ENCODE results near the gene CCDC59.

CCDC59 gene

DNA sequence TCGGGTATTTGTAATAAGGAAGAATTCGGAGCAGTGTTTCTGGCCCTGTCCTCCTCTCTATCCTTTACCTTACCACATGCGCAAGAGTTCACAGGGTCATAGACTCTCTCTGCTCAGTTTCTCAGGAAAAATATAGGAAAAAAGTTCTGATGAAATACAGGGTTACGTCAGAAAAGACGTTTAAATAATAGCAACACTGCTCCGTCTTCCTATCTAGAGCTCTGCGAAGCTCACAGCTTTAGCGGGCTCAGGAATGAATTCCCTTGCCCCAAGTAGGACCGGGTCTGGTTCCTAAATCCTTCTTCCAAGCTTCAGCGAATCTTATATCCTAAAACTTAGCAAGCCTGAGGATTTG lies 365 bp downstream of the CCDC59 start:
- DNase-seq (ENCODE audit: low read depth), result no peak
- TF ChIP-seq, protein P1, sequence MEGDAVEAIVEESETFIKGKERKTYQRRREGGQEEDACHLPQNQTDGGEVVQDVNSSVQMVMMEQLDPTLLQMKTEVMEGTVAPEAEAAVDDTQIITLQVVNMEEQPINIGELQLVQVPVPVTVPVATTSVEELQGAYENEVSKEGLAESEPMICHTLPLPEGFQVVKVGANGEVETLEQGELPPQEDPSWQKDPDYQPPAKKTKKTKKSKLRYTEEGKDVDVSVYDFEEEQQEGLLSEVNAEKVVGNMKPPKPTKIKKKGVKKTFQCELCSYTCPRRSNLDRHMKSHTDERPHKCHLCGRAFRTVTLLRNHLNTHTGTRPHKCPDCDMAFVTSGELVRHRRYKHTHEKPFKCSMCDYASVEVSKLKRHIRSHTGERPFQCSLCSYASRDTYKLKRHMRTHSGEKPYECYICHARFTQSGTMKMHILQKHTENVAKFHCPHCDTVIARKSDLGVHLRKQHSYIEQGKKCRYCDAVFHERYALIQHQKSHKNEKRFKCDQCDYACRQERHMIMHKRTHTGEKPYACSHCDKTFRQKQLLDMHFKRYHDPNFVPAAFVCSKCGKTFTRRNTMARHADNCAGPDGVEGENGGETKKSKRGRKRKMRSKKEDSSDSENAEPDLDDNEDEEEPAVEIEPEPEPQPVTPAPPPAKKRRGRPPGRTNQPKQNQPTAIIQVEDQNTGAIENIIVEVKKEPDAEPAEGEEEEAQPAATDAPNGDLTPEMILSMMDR (IDR thresholded peaks at IDR 0.05; ENCODE audit: low read length, missing control alignments), result no peak
- H3K4me3 ChIP-seq (replicated peaks; ENCODE audit: low read depth, low read length), result peak overlapping the region; percentile 69

DNA sequence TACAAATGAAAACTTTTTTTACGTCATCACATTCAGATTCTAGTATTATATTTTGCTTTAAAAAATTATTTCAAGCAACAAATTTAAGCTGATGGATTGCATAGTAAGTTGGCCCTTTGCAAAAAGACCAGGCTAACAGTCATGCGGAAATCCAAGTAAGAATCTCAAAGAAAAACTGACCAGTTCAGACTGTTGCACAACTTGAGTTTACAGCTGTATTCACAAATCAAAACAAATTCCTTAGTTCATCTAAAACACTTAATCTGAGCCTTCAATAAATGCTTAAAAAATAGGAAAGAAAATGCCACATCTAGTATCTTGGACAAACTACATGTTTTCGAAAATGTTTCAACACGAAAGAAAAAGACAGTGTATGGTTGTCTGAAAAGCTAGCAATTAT lies 847 bp downstream of the CCDC59 start:
- DNase-seq (ENCODE audit: low read depth), result peak; percentile 6
- peak overlapping the region; percentile 69 for H3K4me3 ChIP-seq (replicated peaks; ENCODE audit: low read depth, low read length)
- TF ChIP-seq, protein P1 (IDR thresholded peaks at IDR 0.05; ENCODE audit: low read length, missing control alignments), result no peak

DNA sequence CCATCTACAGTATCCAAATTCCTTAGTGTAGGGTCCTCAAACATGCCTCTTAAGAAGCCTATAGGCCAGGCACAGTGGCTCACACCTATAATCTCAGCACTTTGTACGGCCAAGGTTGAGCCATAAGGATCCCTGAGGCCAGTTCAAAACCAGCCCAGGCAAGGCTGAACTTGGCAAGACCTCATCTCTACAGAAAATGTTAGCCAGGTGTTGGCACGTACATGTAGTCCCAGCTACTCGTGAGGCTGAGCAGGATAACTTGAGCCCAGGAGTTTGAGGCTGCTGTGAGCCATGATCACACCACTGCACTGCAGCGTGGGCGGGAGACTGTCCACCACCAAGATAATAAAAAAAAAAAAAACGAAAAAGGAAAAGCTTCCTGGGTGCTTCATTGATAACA lies 6.8 kb downstream of the CCDC59 start:
- TF ChIP-seq, protein P1 (IDR thresholded peaks at IDR 0.05; ENCODE audit: low read length, missing control alignments), result no peak
- DNase-seq (ENCODE audit: low read depth), result no peak
- no peak overlapping the region for H3K4me3 ChIP-seq (replicated peaks; ENCODE audit: low read depth, low read length)

DNA sequence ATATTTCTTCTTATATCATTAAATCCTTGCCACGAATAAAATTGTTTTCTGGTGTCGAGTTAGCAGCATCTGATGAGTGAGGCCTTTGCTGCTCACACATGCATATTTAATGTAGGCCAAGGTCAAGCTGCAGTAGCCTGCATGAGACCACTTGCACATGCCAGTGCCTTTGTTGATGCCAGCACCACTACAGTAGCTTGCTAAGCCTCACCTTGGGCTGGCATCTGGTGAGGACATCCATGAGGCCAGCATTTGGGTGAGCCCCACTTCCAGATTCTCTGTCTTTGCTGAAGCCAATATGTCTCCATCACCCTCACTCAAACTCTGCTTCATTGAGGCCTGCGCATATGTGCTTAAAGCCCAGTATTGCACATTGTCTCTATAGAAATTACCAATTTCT lies 8.0 kb downstream of the CCDC59 start:
- TF ChIP-seq, protein P1 (IDR thresholded peaks at IDR 0.05; ENCODE audit: low read length, missing control alignments), result no peak
- no peak overlapping the region for H3K4me3 ChIP-seq (replicated peaks; ENCODE audit: low read depth, low read length)
- no peak for DNase-seq (ENCODE audit: low read depth)

DNA sequence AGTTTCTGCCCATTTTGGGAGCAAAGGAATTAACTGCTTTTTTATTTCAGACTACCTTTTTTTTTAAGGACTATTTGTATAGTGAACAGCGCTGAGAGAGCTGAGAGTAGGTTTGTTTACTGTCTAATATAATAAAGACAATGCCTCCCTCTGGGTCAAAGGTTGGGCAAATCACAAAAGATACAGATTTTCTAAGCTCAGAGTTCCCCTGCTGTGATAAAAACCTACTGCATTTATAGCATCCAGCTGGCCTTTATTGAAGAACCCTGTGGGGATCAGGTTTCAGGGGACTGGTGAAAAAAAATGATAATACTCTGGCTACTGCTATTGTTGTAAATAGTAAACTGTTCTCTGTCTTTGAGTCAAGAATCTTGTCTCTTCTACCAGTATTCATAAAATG lies 28.7 kb downstream of the CCDC59 start:
- H3K4me3 ChIP-seq (replicated peaks; ENCODE audit: low read depth, low read length), result no peak overlapping the region
- TF ChIP-seq, protein P1 (IDR thresholded peaks at IDR 0.05; ENCODE audit: low read length, missing control alignments), result no peak
- no peak for DNase-seq (ENCODE audit: low read depth)

DNA sequence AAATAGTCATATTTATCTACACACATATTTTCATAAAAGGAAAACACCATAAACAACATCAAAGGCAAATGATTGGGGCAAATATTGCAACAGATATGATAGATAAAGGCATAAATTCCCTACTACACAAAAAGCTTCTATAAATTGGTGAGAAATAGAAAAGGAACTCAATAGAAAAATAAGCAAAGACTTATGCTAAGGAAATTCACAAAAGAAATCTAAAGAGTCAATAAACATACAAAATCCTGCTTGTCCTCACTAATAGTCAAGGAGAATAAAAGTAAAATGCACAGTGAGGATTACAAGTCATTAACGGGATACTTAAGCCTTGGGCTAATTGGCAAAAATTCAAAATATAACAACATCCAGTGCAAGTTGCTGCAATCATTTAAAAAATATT lies 30.3 kb downstream of the CCDC59 start:
- H3K4me3 ChIP-seq (replicated peaks; ENCODE audit: low read depth, low read length), result no peak overlapping the region
- TF ChIP-seq, protein P1 (IDR thresholded peaks at IDR 0.05; ENCODE audit: low read length, missing control alignments), result no peak
- DNase-seq (ENCODE audit: low read depth), result no peak

DNA sequence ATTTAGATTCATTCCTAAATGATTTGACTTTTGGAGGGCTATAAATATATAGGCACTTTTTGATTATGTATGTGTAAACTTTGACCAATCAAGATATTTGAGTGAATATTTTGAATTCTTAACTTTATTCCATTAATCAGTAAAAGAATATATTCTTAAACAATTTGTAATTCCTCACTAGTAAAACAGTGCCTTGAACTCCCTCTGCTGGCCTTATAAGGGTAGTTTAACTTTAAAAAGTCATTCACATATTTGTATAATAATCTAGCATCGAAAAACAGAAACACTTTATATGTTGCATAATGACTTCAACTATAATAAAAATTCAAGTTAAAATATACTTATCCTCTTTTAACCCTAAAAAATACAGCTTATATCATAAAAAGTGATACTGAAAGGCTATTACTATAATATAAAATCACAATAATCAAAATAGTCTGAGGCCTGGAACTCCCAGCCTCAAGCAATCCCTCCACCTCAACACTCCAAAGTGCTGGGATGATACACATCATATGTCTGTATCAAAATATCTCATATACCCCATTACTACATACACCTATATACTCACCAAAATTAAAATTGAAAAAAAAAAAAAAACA lies 31.2 kb downstream of the CCDC59 start:
- H3K4me3 ChIP-seq (replicated peaks; ENCODE audit: low read depth, low read length), result no peak overlapping the region
- peak; percentile 58 for DNase-seq (ENCODE audit: low read depth)
- TF ChIP-seq, protein P1 (IDR thresholded peaks at IDR 0.05; ENCODE audit: low read length, missing control alignments), result peak; percentile 59
